CD4-positive, CD25-positive, alpha-beta regulatory T cell (primary cell): ENCODE data around the gene PDE6C. TPM values are rescaled to one million over a fixed set of nuclear protein-coding genes. Genes with fewer than 3 reads are reported as not detected.
A peak's percentile ranks its signal among the peaks of the same experiment; 100 is the strongest.
"Not testable (repeated sequence)": the region's sequence is repeated elsewhere in the genome, so short reads cannot be mapped to it uniquely, and the experiment has no call there.

Experiments
- ATAC-seq, 2 donors: fragments of 150-1000 bp; cut with Tn5 transposase; one replicate each; pipeline ENCODE4 v1.10.0; 2021; ENCODE audit warnings: low read depth in 2 of 2, moderate number of reproducible peaks in 2 of 2, moderate library complexity in 1 of 2
- DNase-seq, 3 donors: peaks; one replicate each; pipeline versions ENCODE4 v3.0.0 to v3.0.0-alpha.2; 2012 to 2022; ENCODE audit warnings: mixed read lengths in 1 of 3
- H3K27ac ChIP-seq: one replicate; pipeline ENCODE4 v1.7.0; 2013; ENCODE audit warnings: mild to moderate bottlenecking, low read length; ENCODE audit not compliant: insufficient read depth, poor library complexity, severe bottlenecking
- H3K27me3 ChIP-seq: one replicate; pipeline ENCODE4 v1.7.0; 2013; ENCODE audit warnings: low read length; ENCODE audit not compliant: control insufficient read depth, insufficient read depth
- H3K36me3 ChIP-seq: one replicate; pipeline ENCODE4 v1.7.0; 2013; ENCODE audit warnings: mild to moderate bottlenecking, low read length, moderate library complexity; ENCODE audit not compliant: control insufficient read depth, insufficient read depth
- H3K4me1 ChIP-seq: 2 replicates; pipeline ENCODE4 v1.7.0; 2013; ENCODE audit warnings: mild to moderate bottlenecking, low read length; ENCODE audit not compliant: insufficient read depth, control insufficient read depth, poor library complexity, severe bottlenecking
- H3K4me3 ChIP-seq: one replicate; pipeline ENCODE4 v1.7.0; 2013; ENCODE audit warnings: low read depth, mild to moderate bottlenecking, low read length, moderate library complexity
- H3K9me3 ChIP-seq, 2 experiments: 1 replicate in 1 of 2; 2 replicates in 1 of 2; pipeline ENCODE4 v1.7.0; 2013; ENCODE audit warnings: low read length in 2 of 2, mild to moderate bottlenecking in 1 of 2, moderate library complexity in 1 of 2; ENCODE audit not compliant: control insufficient read depth in 2 of 2
- H3K27ac Mint-ChIP-seq, 3 donors: one replicate each; pipeline ENCODE4 v1.8.0; 2020 to 2022; ENCODE audit warnings: mild to moderate bottlenecking in 3 of 3, mixed read lengths in 3 of 3, moderate library complexity in 2 of 3
- H3K27me3 Mint-ChIP-seq: one replicate; pipeline ENCODE4 v1.8.0; 2022; ENCODE audit warnings: mild to moderate bottlenecking, mixed read lengths
- H3K36me3 Mint-ChIP-seq: one replicate; pipeline ENCODE4 v1.8.0; 2020; ENCODE audit warnings: mixed read lengths
- H3K4me1 Mint-ChIP-seq, 4 donors: one replicate each; pipeline ENCODE4 v1.8.0; 2020 to 2022; ENCODE audit warnings: mixed read lengths in 4 of 4, mild to moderate bottlenecking in 1 of 4
- H3K4me3 Mint-ChIP-seq, 4 donors: one replicate each; pipeline ENCODE4 v1.8.0; 2020 to 2022; ENCODE audit warnings: mild to moderate bottlenecking in 4 of 4, mixed read lengths in 4 of 4, moderate library complexity in 3 of 4
- H3K9me3 Mint-ChIP-seq, 7 donors: one replicate each; pipeline ENCODE4 v1.8.0; 2020 to 2022; ENCODE audit warnings: mixed read lengths in 7 of 7, mild to moderate bottlenecking in 3 of 7, moderate library complexity in 2 of 7
- polyA plus RNA-seq, 4 donors: library from polyadenylated mRNA; unstranded; fragments of 300-500 nt; fragmentation: Illumina TruSeq; gene quantifications; one replicate each; pipeline ENCODE4 v1.2.3, GENCODE V29; 2021
- total RNA-seq: library from RNA; stranded (reverse); gene quantifications from one replicate; pipeline ENCODE4 v1.2.3, GENCODE V29; 2022

Gene PDE6C
- total and polyA plus RNA-seq, 5 donors from 2014 or later: not detected

DNA sequence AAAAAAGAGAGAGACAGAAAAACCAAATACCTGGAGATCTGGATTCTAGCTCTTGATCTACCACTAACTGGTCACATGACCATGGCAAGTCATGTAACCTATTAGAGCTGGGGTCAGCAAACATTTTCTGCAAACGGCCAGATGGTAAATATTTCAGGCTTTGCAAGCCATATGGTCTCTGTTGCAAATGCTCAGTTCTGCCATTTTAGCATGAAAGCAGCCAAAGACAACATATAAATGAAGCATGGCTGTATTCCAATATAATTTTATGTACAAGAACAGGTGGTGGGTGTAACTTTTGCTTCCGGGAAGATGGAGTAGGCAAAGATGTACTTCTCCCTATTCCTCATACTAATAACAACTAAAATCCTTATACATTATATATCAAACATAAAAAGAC is 83.4 kb downstream of the PDE6C start:
- Histone ChIP-seq H3K4me3 (no peak overlapping the region), H3K36me3 (peaks cover 65% of the 10 kb centered on the region), H3K27ac (no peak overlapping the region), H3K4me1 (peaks cover 20% of the 10 kb centered on the region), H3K9me3 (no peaks in the 10 kb centered on the region), H3K27me3 (no peaks in the 10 kb centered on the region)
- Mint-ChIP-seq H3K27me3 (no peaks in the 10 kb centered on the region), H3K27ac (peak overlapping the region in 1 of 3 donors; percentile 69), H3K36me3 (peaks cover 44% of the 10 kb centered on the region), H3K4me1 (peaks cover 26 to 31% (median 27%) of the 10 kb centered on the region in 4 donors), H3K4me3 (no peak overlapping the region), H3K9me3 (no peaks in the 10 kb centered on the region)
- no peak for DNase-seq
- no peak for ATAC-seq

- not testable (repeated sequence) for H3K27me3 ChIP-seq, H3K4me3 ChIP-seq, H3K4me3 Mint-ChIP-seq, H3K9me3 ChIP-seq, H3K27me3 Mint-ChIP-seq, ATAC-seq, H3K27ac Mint-ChIP-seq, H3K27ac ChIP-seq, H3K9me3 Mint-ChIP-seq, DNase-seq
- Histone ChIP-seq H3K36me3 (peaks cover 59% of the 10 kb centered on the region), H3K4me1 (peaks cover 29% of the 10 kb centered on the region)
- peaks cover 26 to 33% (median 27%) of the 10 kb centered on the region in 4 donors for H3K4me1 Mint-ChIP-seq
- H3K36me3 Mint-ChIP-seq: peaks cover 40% of the 10 kb centered on the region
Observed at GRCh38 chr10:93696582-93696981, 84.2 kb downstream of the PDE6C start.

DNA sequence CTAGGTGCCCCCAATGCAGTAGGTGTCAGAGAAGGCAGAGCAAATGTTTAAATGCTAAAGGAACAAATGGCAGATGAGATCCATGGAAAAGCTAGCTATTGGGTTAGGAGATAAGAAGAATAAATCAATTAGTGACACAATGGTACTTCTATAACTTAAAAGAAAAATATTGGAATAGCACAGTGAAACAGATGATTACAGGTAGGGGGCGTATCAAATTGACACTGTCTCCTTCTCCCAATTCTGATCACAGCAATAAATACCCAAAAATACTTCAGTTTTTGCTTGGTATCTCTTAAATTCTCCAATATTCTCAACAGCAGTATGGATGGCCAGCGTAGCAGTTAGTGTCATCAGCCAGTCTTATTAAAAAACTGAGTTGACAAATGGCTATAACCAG is 84.9 kb downstream of the PDE6C start:
- Histone ChIP-seq H3K9me3 (no peaks in the 10 kb centered on the region), H3K27ac (no peak overlapping the region), H3K27me3 (no peaks in the 10 kb centered on the region), H3K4me1 (peaks cover 34% of the 10 kb centered on the region), H3K4me3 (no peak overlapping the region), H3K36me3 (peaks cover 53% of the 10 kb centered on the region)
- Mint-ChIP-seq H3K4me1 (peaks cover 26 to 33% (median 27%) of the 10 kb centered on the region in 4 donors), H3K27ac (no peak overlapping the region), H3K36me3 (peaks cover 40% of the 10 kb centered on the region), H3K9me3 (no peaks in the 10 kb centered on the region), H3K4me3 (no peak overlapping the region), H3K27me3 (no peaks in the 10 kb centered on the region)
- ATAC-seq: no peak
- no peak for DNase-seq

- H3K4me1 ChIP-seq: peaks cover 42% of the 10 kb centered on the region
- peaks cover 0 to under 1% (median 0%) of the 10 kb centered on the region in 7 donors for H3K9me3 Mint-ChIP-seq
- H3K27me3 Mint-ChIP-seq: no peaks in the 10 kb centered on the region
- peak overlapping the region; percentile 95 for H3K4me3 ChIP-seq
- H3K27me3 ChIP-seq: no peaks in the 10 kb centered on the region
- H3K36me3 Mint-ChIP-seq: peaks cover 17% of the 10 kb centered on the region
- no peak overlapping the region for H3K4me3 Mint-ChIP-seq
- H3K36me3 ChIP-seq: peaks cover 23% of the 10 kb centered on the region
- peak overlapping the region; percentile 80 for H3K27ac ChIP-seq
- H3K9me3 ChIP-seq: no peaks in the 10 kb centered on the region
- H3K4me1 Mint-ChIP-seq: peaks cover 8 to 29% (median 19%) of the 10 kb centered on the region in 4 donors
- DNase-seq (no peak), ATAC-seq (peak; percentile 6 to 8)
- H3K27ac Mint-ChIP-seq: no peak overlapping the region
Observed at GRCh38 chr10:93701866-93702209, 89.5 kb downstream of the PDE6C start.

GRCh38 chr10:93702210-93703001 is 90.1 kb downstream of the PDE6C start, which contains the start of gene FRA10AC1:
FRA10AC1 (minus strand) TSS chr10:93702592; CDS start chr10:93700106, 2,486 bp downstream.
- peaks cover 0 to 2% (median 0%) of the 10 kb centered on the region in 7 donors for H3K9me3 Mint-ChIP-seq
- H3K4me1 Mint-ChIP-seq: peaks cover 6 to 25% (median 16%) of the 10 kb centered on the region in 4 donors
- H3K36me3 ChIP-seq: peaks cover 18% of the 10 kb centered on the region
- no peak within 1 kb of the TSS for H3K27ac Mint-ChIP-seq
- H3K27me3 ChIP-seq: no peaks in the 10 kb centered on the region
- no peak within 1 kb of the TSS for H3K4me3 Mint-ChIP-seq
- no peaks in the 10 kb centered on the region for H3K27me3 Mint-ChIP-seq
- peak within 1 kb of the TSS; percentile 98 for H3K4me3 ChIP-seq
- DNase-seq (peak; percentile 81 to 93 (median 85)), ATAC-seq (peak; percentile 89 to 90)
- peaks cover 11% of the 10 kb centered on the region for H3K36me3 Mint-ChIP-seq
- H3K27ac ChIP-seq: peak within 1 kb of the TSS; percentile 80
- no peaks in the 10 kb centered on the region for H3K9me3 ChIP-seq
- H3K4me1 ChIP-seq: peaks cover 42% of the 10 kb centered on the region

DNA sequence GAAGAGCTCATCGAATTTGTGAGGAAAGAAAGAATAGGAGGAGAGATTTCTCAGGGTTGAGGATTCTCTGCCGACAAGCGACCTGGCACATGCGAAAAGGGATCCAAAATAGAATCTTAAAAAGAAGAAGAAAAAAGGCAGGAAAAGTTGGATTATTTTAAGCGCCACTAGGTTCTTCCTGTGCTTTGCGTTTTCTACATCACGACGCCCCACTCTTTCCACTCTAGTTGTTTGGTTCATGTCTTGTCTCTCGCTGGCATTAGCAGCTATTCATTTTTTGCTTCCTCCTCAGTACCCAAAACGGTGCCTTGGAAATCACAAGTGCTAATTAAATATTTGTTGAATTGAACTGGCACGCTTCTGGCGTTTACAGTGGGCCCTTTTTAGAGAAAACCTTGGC is 90.7 kb downstream of the PDE6C start:
- no peaks in the 10 kb centered on the region for H3K27me3 Mint-ChIP-seq
- DNase-seq (peak in 1 of 3 donors; percentile 38), ATAC-seq (no peak)
- peaks cover 10% of the 10 kb centered on the region for H3K36me3 Mint-ChIP-seq
- H3K4me1 Mint-ChIP-seq: peaks cover 4 to 23% (median 16%) of the 10 kb centered on the region in 4 donors
- H3K36me3 ChIP-seq: peaks cover 14% of the 10 kb centered on the region
- H3K9me3 Mint-ChIP-seq: peaks cover 0 to 2% (median 0%) of the 10 kb centered on the region in 7 donors
- no peak overlapping the region for H3K4me3 Mint-ChIP-seq
- peaks cover 2% of the 10 kb centered on the region for H3K27me3 ChIP-seq
- no peaks in the 10 kb centered on the region for H3K9me3 ChIP-seq
- no peak overlapping the region for H3K27ac Mint-ChIP-seq
- H3K27ac ChIP-seq: peak overlapping the region; percentile 80
- H3K4me3 ChIP-seq: peak overlapping the region; percentile 98
- peaks cover 42% of the 10 kb centered on the region for H3K4me1 ChIP-seq

DNA sequence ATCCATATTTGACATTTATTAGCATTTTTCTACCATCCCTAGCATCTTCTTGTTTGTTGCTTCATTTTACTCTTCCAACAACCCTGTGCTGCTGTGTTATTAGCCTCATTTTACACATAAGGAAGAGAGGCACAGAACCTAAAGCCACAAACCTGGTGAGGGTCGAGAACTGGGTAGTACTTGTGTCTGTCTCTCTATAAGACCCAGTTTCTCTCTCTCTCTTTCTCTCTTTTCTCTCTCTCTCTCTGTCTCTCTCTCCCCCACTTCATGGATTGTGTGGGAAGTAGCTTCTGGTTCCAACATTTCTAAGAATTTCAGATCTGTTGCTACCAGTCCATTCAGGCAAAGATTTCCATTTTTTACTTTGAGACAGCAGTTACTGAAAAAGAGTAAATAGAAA is 91.5 kb downstream of the PDE6C start:
- Mint-ChIP-seq H3K4me3 (peak overlapping the region in 3 of 4 donors; percentile 49 to 76 (median 75)), H3K27me3 (no peaks in the 10 kb centered on the region), H3K4me1 (peaks cover 4 to 23% (median 13%) of the 10 kb centered on the region in 4 donors), H3K36me3 (peaks cover 7% of the 10 kb centered on the region), H3K9me3 (peaks cover 0 to 2% (median 0%) of the 10 kb centered on the region in 7 donors), H3K27ac (peak overlapping the region in 2 of 3 donors; percentile 26 to 68)
- DNase-seq: no peak
- Histone ChIP-seq H3K27me3 (peaks cover 3% of the 10 kb centered on the region), H3K4me1 (peaks cover 42% of the 10 kb centered on the region), H3K36me3 (peaks cover 7% of the 10 kb centered on the region), H3K4me3 (peak overlapping the region; percentile 98), H3K27ac (no peak overlapping the region), H3K9me3 (no peaks in the 10 kb centered on the region)
- no peak for ATAC-seq
